HepG2 (cell line): Measurements from ENCODE around the gene OR52B2. TPM values are rescaled to one million over a fixed set of nuclear protein-coding genes. Genes with fewer than 3 reads are reported as not detected.

ENCODE experiments used
- ATAC-seq: fragments of 200-7000 bp; cut with Tn5 transposase; 3 replicates; pipeline ENCODE4 v1.9.1; 2020; ENCODE audit warnings: mild to moderate bottlenecking, moderate library complexity
- BruUV-seq: library from RNA; stranded (reverse); fragments of 400-500 nt; replicated peaks from 2 replicates; lab custom pipeline; 2021; lab: Mats Ljungman, UMichigan
- CTCF ChIA-PET: fragments of 300-600 bp; formaldehyde crosslinking; extraction: SDS; loops from one replicate; lab custom pipeline; 2021; ENCODE audit warnings: low total read pairs, inconsistent platforms, low intra/inter-chr PET ratio; lab: Yijun Ruan, JAX
- POLR2A ChIA-PET: fragments of 350-600 bp; sonication (Branson Sonifier 250); formaldehyde crosslinking; loops from one replicate; lab custom pipeline; 2020; ENCODE audit warnings: antibody characterized with exemption, inconsistent platforms; lab: Yijun Ruan, JAX
- DNase-seq: peaks from one replicate; pipeline ENCODE4 v3.0.0-alpha.2; 2015; ENCODE audit warnings: low spot score
- FAIRE-seq: peaks from 3 replicates; lab custom pipeline; 2011; peaks lifted over from hg19 to GRCh38; lab: Jason Lieb, UNC
- H2AFZ ChIP-seq: one replicate; pipeline ENCODE4 v1.6.1; 2011; ENCODE audit warnings: low read length, inconsistent platforms
- H3K27ac ChIP-seq: fragments of 300-600 bp; 3 replicates; pipeline ENCODE4 v1.8.0; 2011; ENCODE audit warnings: mixed run types, mild to moderate bottlenecking, mixed read lengths, low read length, inconsistent platforms; ENCODE audit not compliant: insufficient read depth; ENCODE audit errors: extremely low read length
- H3K27me3 ChIP-seq, 2 experiments: fragments of 200-600 bp in 1 of 2; 2 replicates in 1 of 2; 3 replicates in 1 of 2; pipeline versions ENCODE4 v1.6.0 to v1.8.0; 2011; ENCODE audit warnings: low read length in 2 of 2, mild to moderate bottlenecking in 2 of 2, moderate library complexity in 2 of 2, inconsistent platforms in 1 of 2; ENCODE audit not compliant: insufficient read depth in 2 of 2, control insufficient read depth in 1 of 2
- H3K36me3 ChIP-seq, 2 experiments: fragments of 200-600 bp in 1 of 2; replicated peaks in 1 of 2; 2 replicates in 1 of 2; 3 replicates in 1 of 2; pipeline versions ENCODE4 v1.5.1 to v1.8.0; 2011; ENCODE audit warnings: low read length in 2 of 2, inconsistent platforms in 1 of 2; ENCODE audit not compliant: insufficient read depth in 2 of 2, control insufficient read depth in 1 of 2
- H3K4me1 ChIP-seq: 2 replicates; pipeline ENCODE4 v1.5.1; 2012; ENCODE audit warnings: low read length, inconsistent platforms; ENCODE audit not compliant: insufficient read depth
- H3K4me2 ChIP-seq: 2 replicates; pipeline ENCODE4 v1.6.0; 2011; ENCODE audit warnings: low read depth, low read length, inconsistent platforms
- H3K4me3 ChIP-seq, 3 experiments: fragments of 200-600 bp in 1 of 3; sonication (generic), shearing (Covaris generic) in 1 of 3; replicated peaks in 1 of 3; 2 replicates each; pipeline ENCODE4 v1.5.1; 2011 to 2016; ENCODE audit warnings: low read length in 3 of 3, inconsistent platforms in 2 of 3, low read depth in 2 of 3, mild to moderate bottlenecking in 2 of 3, control low read depth in 1 of 3, mixed read lengths in 1 of 3; ENCODE audit not compliant: insufficient read depth in 1 of 3
- H3K79me2 ChIP-seq: one replicate; pipeline ENCODE4 v1.6.1; 2011; ENCODE audit warnings: low read length, inconsistent platforms; ENCODE audit not compliant: insufficient read depth
- H3K9ac ChIP-seq: 2 replicates; pipeline ENCODE4 v1.6.0; 2011; ENCODE audit warnings: mild to moderate bottlenecking, low read depth, low read length, inconsistent platforms; ENCODE audit not compliant: insufficient read depth
- H3K9me3 ChIP-seq: 2 replicates; pipeline ENCODE4 v1.5.1; 2012; ENCODE audit warnings: mild to moderate bottlenecking, low read length
- H4K20me1 ChIP-seq: 2 replicates; pipeline ENCODE4 v1.6.0; 2011; ENCODE audit warnings: inconsistent platforms, mild to moderate bottlenecking, low read length, moderate library complexity; ENCODE audit not compliant: insufficient read depth
- CC2D1A ChIP-seq: sonication (generic); formaldehyde crosslinking; IDR thresholded peaks from 2 replicates; pipeline ENCODE4 v1.8.1; 2023; ENCODE audit warnings: mild to moderate bottlenecking, missing genetic modification reagents
- FOXP4 ChIP-seq: sonication (generic); formaldehyde crosslinking; IDR thresholded peaks from 2 replicates; pipeline ENCODE4 v1.4.0; 2020; ENCODE audit warnings: missing genetic modification reagents
- HNRNPH1 ChIP-seq: fragments of 200-400 bp; formaldehyde crosslinking; optimal IDR thresholded peaks from 2 replicates; pipeline ENCODE3; 2017; ENCODE audit warnings: mild to moderate bottlenecking, low read depth, low read length
- MEF2D ChIP-seq: sonication (generic); formaldehyde crosslinking; IDR thresholded peaks from 2 replicates; pipeline ENCODE4 v1.5.1; 2020; ENCODE audit warnings: mild to moderate bottlenecking, missing genetic modification reagents
- MXD1 ChIP-seq: sonication (generic); formaldehyde crosslinking; IDR thresholded peaks from 2 replicates; pipeline ENCODE4 v1.4.0; 2020; ENCODE audit warnings: mild to moderate bottlenecking, missing genetic modification reagents
- ZNF292 ChIP-seq: sonication (generic); formaldehyde crosslinking; IDR thresholded peaks from 2 replicates; pipeline ENCODE4 v1.8.1; 2022; ENCODE audit warnings: mild to moderate bottlenecking, low read depth, missing genetic modification reagents, borderline replicate concordance
- ZNF615 ChIP-seq: sonication (generic); formaldehyde crosslinking; IDR thresholded peaks from 2 replicates; pipeline ENCODE4 v1.5.0; 2020; ENCODE audit warnings: mild to moderate bottlenecking, missing genetic modification reagents, borderline replicate concordance
- WGBS: methylation state at CpG from one replicate; pipeline ENCODE4 v1.1.6; 2017; ENCODE audit warnings: low lambda C conversion rate; 5-methylcytosine and 5-hydroxymethylcytosine counted together
- in situ Hi-C: cut with HindIII; loops from 2 replicates; pipeline ENCODE4 v1.10.0; 2017; ENCODE audit warnings: low pct_unique_long_range_greater_than_20kb; ENCODE audit not compliant: extremely low pct_ligation_motif_present
- intact Hi-C: fragments of 100-400 bp; cut with micrococcal nuclease; formaldehyde crosslinking; loops from one replicate; pipeline ENCODE4 v1.10.0; 2022; ENCODE audit not compliant: unreplicated experiment
- polyA plus RNA-seq, 8 experiments: library from polyadenylated mRNA; depleted of rRNA in 3 of 8; stranded (reverse) in 7 of 8; unstranded in 1 of 8; fragments of >200 nt; fragmentation: Illumina TruSeq in 4 of 8; extraction: Trizol in 4 of 8; gene quantifications; 2 replicates each; pipeline versions ENCODE4 v1.2.1 to v1.2.3, GENCODE V29; 2011 to 2016; ENCODE audit warnings: low read depth in 4 of 8, missing spikeins in 1 of 8, mixed read lengths in 1 of 8; ENCODE audit not compliant: insufficient read depth in 1 of 8
- total RNA-seq, 5 experiments: library from RNA; depleted of rRNA; stranded (reverse); fragments of >200 nt; fragmentation: Illumina TruSeq; extraction: Trizol; gene quantifications; 2 replicates each; pipeline ENCODE4 v1.2.3, GENCODE V29; 2016; ENCODE audit warnings: low read depth in 1 of 5

Gene OR52B2
- total and polyA plus RNA-seq, 2 of the 13 experiments (the other 11 are each of a cell fraction or from before 2014, with no cell fraction given): not detected

- H3K27ac ChIP-seq: no peak overlapping the region
- ATAC-seq: no peak
- no peak overlapping the region for H3K4me3 ChIP-seq
- H3K4me1 ChIP-seq: no peaks in the 10 kb centered on the region
- POLR2A ChIA-PET: no interaction called here
- no peaks in the 10 kb centered on the region for H4K20me1 ChIP-seq
- peaks cover 0 to 5% of the 10 kb centered on the region in 2 experiments; a peak in 1 of 5 replicates for H3K27me3 ChIP-seq
- no TSS peak for BruUV-seq
- H3K79me2 ChIP-seq: no peaks in the 10 kb centered on the region
- H3K9me3 ChIP-seq: no peaks in the 10 kb centered on the region
- intact Hi-C loops: no loop called here
- H2AFZ ChIP-seq: no peak overlapping the region
- CTCF ChIA-PET: no interaction called here
- no peak overlapping the region for H3K9ac ChIP-seq
- 96% methylated on average over 1 of the region's 1 CpG for WGBS
- TF ChIP-seq ZNF615: no peak
- TF ChIP-seq ZNF292: no peak
- TF ChIP-seq CC2D1A (CRISPR knock-in tag): no peak
- no peak for TF ChIP-seq MXD1 (CRISPR knock-in tag)
- TF ChIP-seq FOXP4: no peak
- no peak for TF ChIP-seq MEF2D (CRISPR knock-in tag)
- TF ChIP-seq HNRNPH1: no peak
- TF ChIP-seq, all 625 proteins: peak for 0
- no peak for DNase-seq
- Histone ChIP-seq H3K36me3 (no peaks in the 10 kb centered on the region), H3K4me2 (no peak overlapping the region)
- FAIRE-seq: no peak
- in situ Hi-C loops: no loop called here
Observed at GRCh38 chr11:6202041-6202440, 31.9 kb upstream of the OR52B2 start.
